ENCODE results near the gene IREB2. TPM values are rescaled to one million over a fixed set of nuclear protein-coding genes. Genes with fewer than 3 reads are reported as not detected.

Gene IREB2
- total RNA-seq, 4 donors from 2014 or later, result 32.4 to 45.9 (median 42.4) TPM

DNA sequence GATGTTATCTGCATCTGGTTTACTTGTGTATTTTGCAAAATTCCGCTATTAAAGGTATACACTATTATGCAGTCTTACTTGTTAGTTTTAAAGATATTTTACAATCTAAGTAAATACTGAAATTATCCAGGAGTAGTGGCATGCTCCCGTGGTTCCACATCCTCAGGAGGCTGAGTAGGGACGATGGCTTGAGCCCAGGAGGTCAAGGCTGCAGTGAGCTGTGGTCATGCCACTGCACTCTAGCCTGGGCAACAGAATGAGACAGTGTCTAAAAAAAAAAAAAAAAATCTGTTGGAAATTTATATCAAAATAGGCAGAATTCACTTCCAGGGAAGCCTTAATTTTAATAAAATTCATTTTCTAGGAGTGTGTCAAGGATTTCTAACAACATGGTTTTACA is 41.6 kb downstream of the IREB2 start:
- no peak overlapping the region for H3K4me3 ChIP-seq
- no peak for TF ChIP-seq POLR2A (IDR thresholded peaks at IDR 0.05)
- TF ChIP-seq EP300 (IDR thresholded peaks at IDR 0.05), result no peak
- TF ChIP-seq CTCF (IDR thresholded peaks at IDR 0.05), result no peak
- no peak for DNase-seq (ENCODE audit: low spot score in 2 of 2)
- H3K36me3 ChIP-seq, result peaks cover 0 to 84% (median 10%) of the 10 kb centered on the region in 3 donors
- WGBS, 2 donors, result 80% methylated on average over 3 of the region's 3 CpGs
- no peak overlapping the region for H3K27ac ChIP-seq
- no peaks in the 10 kb centered on the region for H3K27me3 ChIP-seq
- no peaks in the 10 kb centered on the region for H3K9me3 ChIP-seq
- H3K4me1 ChIP-seq, result no peaks in the 10 kb centered on the region

- DNase-seq (ENCODE audit: low spot score in 2 of 2), result no peak
- WGBS, 2 donors, result 90 to 96% methylated on average over 7 of the region's 7 CpGs
- Histone ChIP-seq H3K36me3 (peaks cover 0 to 84% (median 20%) of the 10 kb centered on the region in 3 donors), H3K27me3 (no peaks in the 10 kb centered on the region), H3K4me3 (no peak overlapping the region), H3K9me3 (no peaks in the 10 kb centered on the region), H3K27ac (no peak overlapping the region), H3K4me1 (peaks cover 0 to 7% (median 0%) of the 10 kb centered on the region in 4 donors)
- TF ChIP-seq EP300 (IDR thresholded peaks at IDR 0.05), result no peak
- TF ChIP-seq POLR2A (IDR thresholded peaks at IDR 0.05), result no peak
- no peak for TF ChIP-seq CTCF (IDR thresholded peaks at IDR 0.05)
These were observed 43.9 kb downstream of the IREB2 start for GRCh38 chr15:78481917-78482316.

DNA sequence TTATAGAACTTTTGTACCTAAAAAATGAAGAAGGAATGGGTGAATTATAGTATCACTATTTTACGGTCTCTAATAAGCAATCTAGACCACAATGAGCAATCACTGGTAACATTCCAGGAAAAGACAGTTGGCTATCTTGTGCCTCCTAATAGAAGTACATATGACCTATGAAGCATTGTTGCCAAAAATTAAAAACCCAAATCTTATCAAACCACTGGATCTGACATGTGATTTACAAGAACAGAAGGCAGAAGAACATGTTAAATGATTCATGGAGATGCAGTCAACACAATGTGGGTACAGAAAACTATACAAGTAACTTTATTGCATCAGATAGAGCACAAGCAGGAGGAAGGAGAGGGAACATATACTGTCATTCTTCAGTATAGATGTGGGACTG is 54.9 kb downstream of the IREB2 start:
- DNase-seq (ENCODE audit: low spot score in 2 of 2), result no peak
- no peaks in the 10 kb centered on the region for H3K4me1 ChIP-seq
- H3K27ac ChIP-seq, result no peak overlapping the region
- TF ChIP-seq EP300 (IDR thresholded peaks at IDR 0.05) (no peak), CTCF (IDR thresholded peaks at IDR 0.05) (no peak), POLR2A (IDR thresholded peaks at IDR 0.05) (no peak)
- peaks cover 0 to 94% (median 2%) of the 10 kb centered on the region in 3 donors for H3K36me3 ChIP-seq
- H3K4me3 ChIP-seq, result no peak overlapping the region
- 83 to 91% methylated on average over 1 of the region's 1 CpG for WGBS, 2 donors
- no peaks in the 10 kb centered on the region for H3K9me3 ChIP-seq
- H3K27me3 ChIP-seq, result no peaks in the 10 kb centered on the region

- H3K9me3 ChIP-seq, result no peaks in the 10 kb centered on the region
- peaks cover 0 to 4% (median 0%) of the 10 kb centered on the region in 4 donors for H3K4me1 ChIP-seq
- H3K27ac ChIP-seq, result no peak overlapping the region
- TF ChIP-seq EP300 (IDR thresholded peaks at IDR 0.05), result no peak
- TF ChIP-seq POLR2A (IDR thresholded peaks at IDR 0.05), result no peak
- TF ChIP-seq CTCF (IDR thresholded peaks at IDR 0.05), result no peak
- WGBS, 2 donors, result 83 to 94% methylated on average over 4 of the region's 4 CpGs
- no peaks in the 10 kb centered on the region for H3K27me3 ChIP-seq
- H3K36me3 ChIP-seq, result peaks cover 0 to 50% (median 3%) of the 10 kb centered on the region in 3 donors
- H3K4me3 ChIP-seq, result no peak overlapping the region
- DNase-seq (ENCODE audit: low spot score in 2 of 2), result no peak
These were observed 63.8 kb downstream of the IREB2 start for GRCh38 chr15:78501857-78502256.

- H3K9me3 ChIP-seq, result no peaks in the 10 kb centered on the region
- WGBS, 2 donors, result 90 to 94% methylated on average over 2 of the region's 2 CpGs
- TF ChIP-seq CTCF (IDR thresholded peaks at IDR 0.05) (no peak), POLR2A (IDR thresholded peaks at IDR 0.05) (no peak), EP300 (IDR thresholded peaks at IDR 0.05) (no peak)
- peaks cover 0 to 6% (median 0%) of the 10 kb centered on the region in 4 donors for H3K4me1 ChIP-seq
- H3K27me3 ChIP-seq, result no peaks in the 10 kb centered on the region
- no peak overlapping the region for H3K27ac ChIP-seq
- no peak overlapping the region for H3K4me3 ChIP-seq
- H3K36me3 ChIP-seq, result peaks cover 0 to 43% (median 3%) of the 10 kb centered on the region in 3 donors
- DNase-seq (ENCODE audit: low spot score in 2 of 2), result no peak
These were observed 64.6 kb downstream of the IREB2 start for GRCh38 chr15:78502641-78503040.
